GM21717 (cell line): ENCODE measurements around the gene TNK1.
"Not testable (repeated sequence)": the region's sequence is repeated elsewhere in the genome, so short reads cannot be mapped to it uniquely, and the experiment has no call there.

Source experiments
- ATAC-seq: cut with Tn5 transposase; IDR thresholded peaks from one replicate; pipeline ENCODE4 v1.9.1; 2021; ENCODE audit warnings: mild to moderate bottlenecking, moderate library complexity; ENCODE audit not compliant: unreplicated experiment

Gene TNK1

DNA sequence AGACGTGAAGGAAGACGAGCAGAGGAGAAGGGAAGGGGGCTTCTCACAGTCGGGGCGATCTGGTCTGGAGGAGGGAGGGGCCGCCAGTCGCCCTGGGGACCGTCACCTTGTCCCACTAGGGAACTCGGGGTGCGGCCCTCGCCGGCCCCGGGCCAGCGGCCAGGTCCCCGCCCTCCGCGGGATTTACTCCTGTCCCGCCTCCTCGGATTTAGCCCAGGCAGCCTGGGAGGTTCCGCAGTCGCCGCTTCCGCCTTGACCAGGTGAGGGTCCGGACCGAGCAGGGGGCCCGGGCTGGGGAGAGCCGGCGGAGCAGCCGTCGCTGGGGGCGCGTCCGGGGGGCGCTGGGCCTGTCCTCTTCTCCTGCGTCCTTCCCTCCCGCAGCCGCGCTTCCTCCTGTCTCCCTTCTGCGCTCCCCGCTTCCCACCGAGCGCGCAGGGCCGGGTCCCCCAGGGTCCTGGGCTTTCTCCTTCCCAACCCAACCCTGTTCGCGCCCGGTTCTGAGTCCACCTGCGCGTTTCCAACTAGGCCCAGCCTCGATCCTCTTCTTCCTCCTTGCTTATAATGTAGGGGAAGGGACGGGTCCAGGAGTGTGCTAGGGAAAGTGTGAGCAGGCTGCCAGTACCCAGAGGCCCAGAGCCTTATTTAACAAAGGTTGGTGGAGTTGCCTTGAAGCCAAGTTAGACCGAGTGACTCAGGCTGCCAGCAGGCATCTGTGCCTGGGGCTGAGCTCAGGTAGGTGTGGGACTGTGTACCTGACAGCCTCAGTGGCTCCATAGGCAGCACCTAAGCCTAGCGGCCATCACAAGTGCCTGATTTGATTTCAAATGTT, at the start of gene TNK1:
Gene TNK1, plus strand, starts transcription at position 235 of the 829 bp plus-strand sequence. CDS start 1,838 bp downstream, outside the sequence.
- no peak for ATAC-seq

DNA sequence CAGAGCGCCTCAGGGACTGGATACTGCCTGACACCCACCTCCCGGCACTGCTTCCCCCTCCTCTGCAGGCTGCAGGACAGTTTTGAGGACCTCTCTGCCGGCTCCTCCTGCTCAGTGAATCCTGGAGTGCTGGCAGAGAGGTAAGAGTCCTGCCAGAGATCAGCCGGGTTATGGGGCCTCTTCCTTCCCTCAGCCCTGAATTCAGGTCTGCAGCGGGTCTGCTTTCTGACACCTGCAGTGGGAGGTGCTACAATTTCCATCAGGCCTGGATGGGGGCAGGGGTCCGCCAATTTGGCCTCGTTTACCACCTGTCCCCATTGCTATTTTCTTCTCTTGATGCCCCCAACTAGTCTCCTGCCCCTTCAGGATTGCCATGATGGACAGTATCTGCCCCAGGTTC, 48.8 kb upstream of the TNK1 start:
- ATAC-seq: no peak

DNA sequence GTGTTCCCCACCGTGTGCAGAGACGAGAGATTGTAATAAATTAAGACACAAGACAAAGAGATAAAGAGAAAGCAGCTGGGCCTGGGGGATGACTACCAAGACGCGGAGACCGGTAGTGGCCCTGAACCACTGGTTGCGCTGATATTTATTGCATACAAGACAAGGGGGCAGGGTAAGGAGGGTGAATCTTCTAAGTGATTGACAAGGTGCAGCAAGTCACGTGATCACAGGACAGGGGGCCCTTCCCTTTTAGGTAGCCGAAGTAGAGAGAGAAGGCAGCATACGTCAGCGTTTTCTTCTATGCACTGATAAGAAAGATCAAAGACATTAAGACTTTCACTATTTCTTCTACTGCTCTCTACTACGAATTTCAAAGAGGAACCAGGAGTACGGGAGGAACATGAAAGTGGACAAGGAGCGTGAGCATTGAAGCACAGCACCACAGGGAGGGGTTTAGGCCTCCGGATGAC, 48.3 kb upstream of the TNK1 start:
- ATAC-seq: not testable (repeated sequence)

DNA sequence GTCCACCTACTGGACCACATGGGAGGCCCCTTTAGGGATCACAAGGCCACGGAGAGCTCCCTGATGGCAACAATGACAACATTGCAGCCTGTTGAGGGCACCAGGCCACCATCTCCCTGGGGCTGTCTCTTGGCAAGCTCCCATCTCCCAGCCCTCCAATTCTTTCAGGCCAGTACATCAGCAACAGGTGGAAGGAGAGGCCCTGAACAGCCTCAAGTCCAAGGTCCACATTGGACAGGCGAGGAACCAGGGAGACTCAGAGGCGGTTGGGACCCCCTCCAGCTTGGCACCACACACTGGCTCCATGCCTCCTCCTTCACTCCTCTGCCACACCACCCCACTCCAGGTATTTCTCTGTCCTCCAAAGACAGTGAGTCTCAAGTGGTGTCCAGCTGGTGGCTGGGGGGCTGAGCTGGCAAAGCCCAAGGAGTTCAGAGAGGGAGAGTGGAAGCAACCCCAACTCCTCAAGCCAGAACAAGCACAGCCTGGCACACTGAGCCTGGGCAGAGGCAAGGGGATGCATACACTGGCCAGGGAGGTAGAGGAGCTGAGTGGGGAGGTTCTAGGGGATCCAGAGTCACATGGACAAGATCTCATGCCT, 45.9 kb upstream of the TNK1 start:
- ATAC-seq: no peak

DNA sequence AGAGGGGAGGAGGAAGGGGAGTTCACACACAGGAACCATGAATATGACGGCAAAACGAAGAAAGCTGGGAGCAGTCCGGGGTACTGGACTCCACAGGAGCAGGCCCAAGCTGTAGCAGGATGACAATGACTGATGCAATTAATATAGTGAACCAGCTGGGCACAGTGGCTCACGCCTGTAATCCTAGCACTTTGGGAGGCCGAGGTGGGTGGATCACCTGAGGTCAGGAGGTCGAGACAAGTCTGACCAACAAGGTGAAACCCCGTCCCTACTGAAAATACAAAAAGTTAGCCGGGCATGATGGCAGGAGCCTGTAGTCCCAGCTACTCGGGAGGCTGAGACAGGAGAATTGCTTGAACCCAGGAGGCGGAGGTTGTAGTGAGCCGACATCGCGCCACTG, 45.1 kb upstream of the TNK1 start:
- not testable (repeated sequence) for ATAC-seq

DNA sequence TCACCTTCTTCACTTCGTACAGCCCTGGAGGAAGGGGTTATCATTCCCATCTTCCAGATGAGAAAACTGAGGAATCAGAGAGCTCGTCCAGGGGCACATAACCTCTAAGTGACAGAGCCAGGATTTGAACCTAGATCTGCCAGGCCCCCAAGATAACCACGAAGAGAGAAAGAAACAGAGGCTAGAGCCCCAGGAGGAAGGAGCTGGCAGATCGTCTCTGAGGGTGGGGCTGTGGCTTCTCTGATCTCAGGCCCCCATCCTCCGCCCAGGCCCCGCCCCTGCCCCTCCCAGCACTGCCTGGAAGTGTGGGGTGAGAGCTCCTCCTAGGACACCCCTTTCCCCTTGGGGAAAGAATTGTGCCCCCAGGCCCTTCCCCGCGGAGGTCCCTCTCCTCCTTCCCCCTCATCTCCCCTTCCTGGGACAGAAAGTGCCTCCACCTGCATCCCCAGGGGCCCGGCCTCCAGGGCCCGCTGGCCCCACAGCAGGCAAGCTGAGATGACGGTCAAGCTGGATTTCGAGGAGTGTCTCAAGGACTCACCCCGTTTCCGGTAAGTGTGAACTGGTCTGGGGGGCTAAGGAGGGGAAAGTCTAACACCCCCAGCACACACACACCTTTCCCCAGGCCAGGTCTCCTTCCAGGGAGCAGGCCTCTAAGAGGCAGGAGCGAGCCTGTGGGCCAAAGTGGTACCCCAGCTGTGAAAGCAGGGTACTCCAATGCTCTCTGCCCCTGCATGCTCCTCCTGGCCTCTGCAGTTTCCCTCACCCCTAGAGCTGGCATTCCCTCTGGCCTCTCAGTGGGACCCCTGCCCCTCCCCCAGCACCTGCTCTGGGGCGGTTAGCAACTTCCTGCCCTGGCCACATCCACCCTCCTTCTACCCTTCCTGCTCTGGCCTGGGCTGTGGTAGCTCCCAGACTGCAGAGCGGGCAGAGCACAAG, 44.4 kb upstream of the TNK1 start, which contains the start of gene ACAP1:
Gene ACAP1, plus strand, starts transcription at position 290 of the 936 bp plus-strand sequence. Its CDS starts 206 bp downstream, at position 496.
- peak; percentile 43 for ATAC-seq

DNA sequence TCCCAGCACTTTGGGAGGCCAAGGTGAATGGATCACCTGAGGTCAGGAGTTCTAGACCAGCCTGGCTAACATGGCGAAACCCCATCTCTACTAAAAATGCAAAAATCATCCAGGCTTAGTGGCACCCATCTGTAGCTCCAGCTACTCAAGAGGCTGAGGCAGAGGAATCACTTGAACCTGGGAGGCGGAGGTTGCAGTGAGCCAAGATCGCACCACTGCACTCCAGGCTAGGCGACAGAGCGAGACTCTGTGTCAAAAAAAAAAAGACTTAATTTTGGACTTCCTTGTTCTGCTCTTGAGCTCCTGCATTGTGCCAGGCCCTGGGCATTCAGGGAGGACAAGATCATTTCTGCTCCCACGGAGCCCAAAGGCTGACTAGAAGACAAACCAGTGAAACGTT, 43.3 kb upstream of the TNK1 start:
- ATAC-seq: not testable (repeated sequence)

DNA sequence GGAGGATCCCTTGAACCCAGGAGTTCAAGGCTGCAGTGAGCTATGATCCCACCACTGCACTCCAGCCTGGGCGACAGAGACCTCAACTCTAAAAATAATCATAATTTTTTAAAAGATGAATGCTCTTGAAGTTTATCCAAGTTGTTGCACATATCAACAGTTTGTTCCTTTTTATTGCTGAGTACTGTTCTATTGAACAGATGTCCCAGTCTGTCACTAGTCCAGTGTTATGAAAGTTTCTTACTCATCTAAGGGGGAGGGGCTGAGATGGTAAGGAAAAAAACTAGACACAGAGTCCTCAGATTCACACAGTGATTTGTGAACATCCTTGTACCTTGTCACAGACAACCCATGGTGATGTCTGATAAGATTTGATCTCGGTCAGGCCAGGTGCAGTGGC, 40.7 kb upstream of the TNK1 start:
- ATAC-seq: no peak

DNA sequence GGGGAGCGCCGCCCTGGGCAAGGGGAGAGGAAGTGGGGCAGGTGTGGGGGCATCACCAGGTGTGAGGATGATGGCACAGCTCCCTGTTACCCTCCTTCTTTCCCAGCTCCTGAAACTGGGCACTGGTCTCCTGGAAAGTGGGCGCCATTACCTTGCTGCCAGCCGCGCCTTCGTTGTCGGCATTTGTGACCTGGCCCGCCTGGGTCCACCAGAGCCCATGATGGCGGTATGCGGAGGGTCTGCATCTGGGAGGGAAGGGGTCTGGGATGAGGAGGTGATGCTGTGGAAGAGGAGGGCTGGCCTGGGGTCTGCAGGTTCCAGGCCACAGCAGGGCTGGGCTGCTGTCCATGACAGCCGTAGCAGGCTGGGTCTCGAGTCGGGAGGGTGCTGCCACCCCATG, 39.0 kb upstream of the TNK1 start:
- no peak for ATAC-seq

DNA sequence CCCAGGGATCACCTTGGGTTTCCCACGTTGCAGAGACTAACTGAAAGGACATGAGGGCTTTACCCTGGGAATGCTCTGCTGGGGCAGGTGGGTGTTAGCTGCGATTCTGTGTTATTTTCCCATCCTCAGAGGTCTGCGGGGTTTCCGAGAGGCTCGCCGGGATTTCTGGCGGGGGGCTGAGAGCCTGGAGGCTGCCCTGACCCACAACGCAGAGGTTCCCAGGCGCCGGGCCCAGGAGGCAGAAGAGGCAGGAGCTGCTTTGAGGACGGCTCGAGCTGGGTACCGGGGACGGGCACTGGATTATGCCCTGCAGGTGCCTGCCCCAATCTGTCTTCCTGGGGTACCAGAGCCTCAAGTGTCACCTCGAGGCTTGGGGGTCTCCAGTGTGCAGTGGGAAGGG, 37.6 kb upstream of the TNK1 start:
- ATAC-seq: no peak

DNA sequence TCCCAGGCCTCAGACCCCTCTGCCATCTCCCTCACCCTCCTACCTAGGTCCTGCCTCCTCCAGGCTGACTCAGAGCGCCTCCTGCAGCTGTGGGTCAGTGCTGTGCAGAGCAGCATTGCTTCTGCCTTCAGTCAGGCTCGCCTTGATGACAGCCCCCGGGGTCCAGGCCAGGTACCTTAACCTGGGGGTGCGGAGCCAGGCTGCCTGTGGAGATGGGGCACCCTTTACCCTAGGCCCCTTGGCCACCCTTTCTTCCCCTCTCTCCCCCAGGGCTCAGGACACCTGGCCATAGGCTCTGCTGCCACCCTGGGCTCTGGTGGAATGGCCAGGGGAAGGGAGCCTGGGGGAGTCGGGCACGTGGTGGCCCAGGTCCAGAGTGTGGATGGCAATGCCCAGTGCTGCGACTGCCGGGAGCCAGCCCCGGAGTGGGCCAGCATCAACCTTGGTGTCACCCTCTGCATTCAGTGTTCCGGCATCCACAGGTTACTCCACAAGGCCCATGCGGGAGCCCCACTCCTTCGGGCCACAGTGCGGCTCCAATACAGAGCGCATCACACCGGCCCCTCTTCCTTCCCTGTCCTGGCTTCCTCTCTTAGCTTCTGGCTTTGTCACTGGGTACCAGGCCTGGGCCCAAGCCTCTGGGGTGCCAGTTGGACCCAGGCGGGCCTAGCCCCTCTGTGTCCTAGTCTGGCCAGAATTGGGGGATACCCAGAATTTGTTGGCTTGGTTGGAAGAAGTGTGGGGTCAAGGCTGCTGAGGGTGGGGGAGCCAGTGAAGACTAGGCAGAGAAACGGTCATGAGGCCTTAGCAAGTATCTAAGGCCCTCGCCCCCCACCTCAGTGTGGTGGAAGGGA, 33.9 kb upstream of the TNK1 start:
- no peak for ATAC-seq

DNA sequence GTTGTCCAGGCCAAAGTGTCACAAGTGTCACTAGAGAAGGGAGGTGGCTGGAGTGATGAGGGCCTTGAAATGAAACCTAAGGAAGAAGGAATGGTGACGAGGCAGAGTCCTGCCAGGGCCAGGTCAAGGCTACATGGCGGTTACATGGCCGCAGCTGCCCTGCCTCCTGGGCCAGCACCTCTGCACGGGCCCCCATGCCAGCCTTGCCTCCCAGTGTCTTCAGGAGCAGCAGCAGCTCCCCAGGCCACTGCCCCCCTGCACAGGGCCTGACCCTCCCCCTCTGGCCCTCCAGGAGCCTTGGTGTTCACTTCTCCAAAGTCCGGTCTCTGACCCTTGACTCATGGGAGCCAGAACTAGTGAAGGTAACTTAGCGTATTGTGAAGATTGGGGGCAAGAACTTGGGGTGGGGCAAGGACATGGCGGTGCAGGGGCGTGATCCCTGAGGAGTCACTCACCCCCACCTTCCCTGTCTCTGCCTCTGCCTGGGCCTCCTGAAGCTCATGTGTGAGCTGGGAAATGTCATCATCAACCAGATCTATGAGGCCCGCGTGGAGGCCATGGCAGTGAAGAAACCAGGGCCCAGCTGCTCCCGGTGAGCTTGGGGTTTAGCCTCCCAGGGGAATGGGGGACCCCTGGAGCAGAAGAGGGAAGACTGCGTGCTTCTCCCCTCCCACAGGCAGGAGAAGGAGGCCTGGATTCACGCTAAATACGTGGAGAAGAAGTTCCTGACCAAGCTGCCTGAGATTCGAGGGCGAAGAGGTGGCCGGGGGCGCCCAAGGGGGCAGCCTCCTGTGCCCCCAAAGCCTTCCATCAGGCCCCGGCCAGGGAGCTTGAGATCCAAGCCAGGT, 33.0 kb upstream of the TNK1 start:
- ATAC-seq: no peak

DNA sequence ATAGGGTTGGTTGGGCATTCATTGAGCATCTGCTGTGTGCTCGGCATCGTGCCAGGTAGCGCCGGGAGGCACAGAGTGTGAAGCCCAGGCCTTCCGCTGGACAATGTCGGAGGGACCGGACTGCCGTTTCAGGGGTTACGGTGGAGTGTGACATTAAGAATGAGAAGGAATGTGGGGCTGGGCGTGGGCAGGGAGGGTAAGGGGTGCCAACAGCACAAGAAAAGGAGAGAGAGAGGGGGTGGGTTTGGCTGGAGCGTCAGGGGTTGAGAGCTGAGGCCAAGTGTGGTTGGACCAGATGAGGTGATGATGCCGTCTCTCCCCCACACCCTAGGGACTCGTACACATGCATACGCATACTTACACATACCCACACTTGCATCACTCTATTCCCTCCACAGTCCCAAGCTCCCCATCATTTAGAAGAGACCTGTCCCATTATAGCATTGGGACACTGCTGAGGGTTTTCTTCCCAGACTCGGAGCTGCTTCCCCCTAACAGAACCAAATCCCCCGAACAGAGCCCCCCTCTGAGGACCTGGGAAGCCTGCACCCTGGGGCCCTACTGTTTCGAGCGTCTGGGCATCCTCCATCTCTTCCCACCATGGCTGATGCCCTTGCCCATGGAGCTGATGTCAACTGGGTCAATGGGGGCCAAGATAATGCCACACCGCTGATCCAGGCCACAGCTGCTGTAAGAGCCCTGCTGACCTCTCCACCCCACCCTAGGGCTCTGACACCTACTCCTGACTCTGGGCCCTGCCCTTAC, 32.2 kb upstream of the TNK1 start:
- no peak for ATAC-seq

DNA sequence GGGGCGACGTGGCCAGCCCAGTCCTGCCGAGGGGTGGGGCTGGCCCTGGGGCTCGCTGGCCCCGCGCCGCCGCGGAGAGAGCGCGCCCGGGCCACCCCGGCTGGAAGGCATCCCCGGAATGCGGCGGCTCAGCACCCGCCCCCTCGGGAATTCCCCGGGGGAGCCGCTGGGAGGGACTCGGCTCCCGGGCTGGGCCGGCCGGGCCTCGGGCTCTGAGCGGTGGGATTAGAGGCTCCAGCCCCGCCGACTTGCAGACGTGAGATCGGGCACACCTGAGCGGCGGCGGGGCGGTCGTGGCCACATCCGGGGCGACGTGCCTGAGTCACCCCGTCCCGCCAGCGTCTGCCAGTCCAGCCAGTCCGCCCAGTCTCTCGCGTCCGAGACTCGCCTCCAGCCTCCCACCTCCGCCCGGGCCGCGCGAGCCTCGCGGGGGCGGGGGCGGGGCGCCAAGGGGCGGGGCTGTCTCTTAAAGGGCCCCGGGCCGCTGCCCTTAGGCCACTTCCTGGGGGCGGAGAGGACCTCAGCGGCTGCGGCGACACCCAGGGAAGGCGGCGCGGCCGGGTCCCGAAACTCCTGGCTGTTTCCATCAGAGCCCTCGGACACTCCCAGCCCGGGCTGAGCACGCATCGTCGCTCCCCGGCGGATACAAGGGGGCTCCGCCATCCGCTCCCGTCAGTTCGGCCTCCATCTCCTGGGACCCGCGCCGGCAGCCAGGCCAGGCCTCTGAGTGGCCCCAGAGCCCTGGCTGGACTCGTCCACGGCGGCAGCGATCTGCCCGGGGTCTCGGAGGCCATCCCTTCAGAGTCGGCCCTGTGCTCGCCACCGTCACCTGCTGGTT, 29.0 kb upstream of the TNK1 start, which contains the start of gene KCTD11:
Gene KCTD11, plus strand, starts transcription at position 498 of the 838 bp plus-strand sequence.
- ATAC-seq: no peak

DNA sequence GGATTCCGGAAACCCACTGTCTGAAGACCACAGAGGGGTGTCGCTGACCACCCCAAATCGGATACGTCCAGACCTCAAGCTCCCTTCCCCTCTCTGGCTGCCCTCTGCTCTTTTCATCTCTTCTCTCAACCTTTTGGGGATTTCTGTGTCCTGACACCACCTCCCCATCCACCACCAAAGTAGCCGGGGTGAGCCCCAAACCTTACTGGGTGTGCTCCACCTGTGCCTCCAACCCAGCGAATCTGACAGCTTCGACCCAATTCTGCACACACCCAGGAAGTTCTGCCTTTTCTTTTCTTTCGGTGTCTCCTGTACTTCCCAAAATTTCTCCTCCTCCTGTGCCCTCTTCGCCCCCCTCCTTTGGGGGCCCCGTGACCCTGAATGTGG, 28.4 kb upstream of the TNK1 start:
- ATAC-seq: no peak

DNA sequence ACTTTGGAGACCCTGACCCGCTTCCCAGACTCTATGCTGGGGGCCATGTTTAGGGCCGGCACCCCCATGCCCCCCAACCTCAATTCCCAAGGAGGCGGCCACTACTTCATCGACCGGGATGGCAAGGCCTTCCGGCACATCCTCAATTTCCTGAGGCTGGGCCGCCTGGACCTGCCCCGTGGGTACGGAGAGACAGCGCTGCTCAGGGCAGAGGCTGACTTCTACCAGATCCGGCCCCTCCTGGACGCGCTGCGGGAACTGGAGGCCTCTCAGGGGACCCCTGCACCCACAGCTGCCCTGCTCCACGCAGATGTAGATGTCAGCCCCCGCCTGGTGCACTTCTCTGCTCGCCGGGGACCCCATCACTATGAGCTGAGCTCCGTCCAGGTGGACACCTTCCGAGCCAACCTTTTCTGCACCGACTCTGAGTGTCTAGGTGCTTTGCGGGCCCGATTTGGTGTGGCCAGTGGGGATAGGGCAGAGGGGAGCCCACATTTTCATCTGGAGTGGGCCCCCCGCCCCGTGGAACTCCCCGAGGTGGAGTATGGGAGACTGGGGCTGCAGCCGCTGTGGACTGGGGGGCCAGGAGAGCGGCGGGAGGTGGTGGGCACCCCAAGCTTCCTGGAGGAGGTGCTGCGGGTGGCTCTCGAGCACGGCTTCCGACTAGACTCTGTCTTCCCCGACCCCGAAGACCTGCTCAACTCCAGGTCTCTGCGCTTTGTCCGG, 27.8 kb upstream of the TNK1 start:
- ATAC-seq: no peak

DNA sequence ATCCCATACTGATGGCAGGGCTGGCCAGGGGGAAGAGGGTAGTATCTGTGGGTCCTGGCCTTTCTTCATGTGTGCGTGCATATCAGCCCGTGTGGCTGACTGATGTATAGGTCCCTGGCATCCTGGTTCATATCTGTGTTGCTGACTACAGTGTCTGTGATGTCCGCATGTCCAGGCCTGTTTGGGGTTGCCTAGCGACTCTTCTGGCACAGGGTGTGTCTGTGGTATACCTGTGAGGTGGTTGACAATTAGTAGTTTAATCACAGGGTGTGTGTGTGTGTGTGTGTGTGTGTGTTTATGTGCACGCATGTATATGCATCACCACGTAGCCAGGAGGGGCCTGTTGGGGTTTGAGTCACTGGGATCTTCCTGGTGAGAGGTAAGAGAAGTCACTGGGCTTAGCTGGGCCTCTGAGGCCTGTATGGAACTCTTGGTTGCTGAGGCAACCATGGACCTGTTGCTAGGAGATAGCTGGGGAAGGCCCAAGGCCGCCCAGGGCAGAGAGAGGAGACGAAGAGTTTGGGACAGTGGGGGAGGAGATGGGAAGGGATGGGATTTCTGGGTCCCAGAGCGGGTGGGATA, 26.5 kb upstream of the TNK1 start:
- ATAC-seq: no peak
